Measurements from ENCODE around the gene RAD18.

The RAD18 gene

DNA sequence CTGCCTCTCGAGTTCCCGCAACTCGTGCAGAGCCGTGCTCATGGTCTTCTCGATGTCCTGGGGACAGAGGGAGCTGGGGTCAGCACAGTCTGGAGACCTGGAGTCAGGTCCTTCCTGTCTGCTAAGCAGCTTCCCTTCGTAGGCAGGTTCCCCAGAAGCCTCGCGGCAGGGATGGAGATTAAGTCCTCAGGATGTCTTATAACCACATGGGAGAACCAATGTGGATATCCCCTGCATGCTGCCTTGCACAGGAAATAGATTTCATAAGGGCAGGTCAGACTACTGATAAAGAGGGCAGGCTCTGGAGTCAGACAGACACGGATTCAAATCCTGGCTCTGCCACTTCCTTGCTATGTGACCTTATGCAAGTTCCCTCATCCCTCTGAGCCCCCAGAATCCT lies 22.6 kb upstream of the RAD18 start:
- no peak for DNase-seq

DNA sequence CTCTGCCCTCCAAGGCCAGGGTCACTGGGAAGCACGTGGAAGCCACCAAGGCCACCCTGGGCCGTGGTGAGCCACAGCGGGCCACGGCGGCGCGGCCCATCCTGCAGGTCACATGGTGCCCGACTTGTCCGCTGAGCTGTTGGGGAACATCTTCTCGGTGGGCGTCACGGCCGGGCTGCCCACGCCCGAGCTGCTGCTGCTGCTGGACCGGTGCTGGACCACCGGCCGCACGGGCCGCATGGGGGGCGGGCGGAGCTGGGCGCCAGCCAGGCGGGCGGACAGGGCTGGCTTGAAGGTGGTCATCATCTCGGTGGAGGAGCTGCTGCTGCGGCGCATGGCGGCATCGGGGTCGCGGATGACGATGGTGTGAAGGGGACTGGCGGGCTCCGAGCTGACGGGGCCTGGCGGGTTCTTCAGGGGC lies 22.1 kb upstream of the RAD18 start:
- DNase-seq, result no peak

DNA sequence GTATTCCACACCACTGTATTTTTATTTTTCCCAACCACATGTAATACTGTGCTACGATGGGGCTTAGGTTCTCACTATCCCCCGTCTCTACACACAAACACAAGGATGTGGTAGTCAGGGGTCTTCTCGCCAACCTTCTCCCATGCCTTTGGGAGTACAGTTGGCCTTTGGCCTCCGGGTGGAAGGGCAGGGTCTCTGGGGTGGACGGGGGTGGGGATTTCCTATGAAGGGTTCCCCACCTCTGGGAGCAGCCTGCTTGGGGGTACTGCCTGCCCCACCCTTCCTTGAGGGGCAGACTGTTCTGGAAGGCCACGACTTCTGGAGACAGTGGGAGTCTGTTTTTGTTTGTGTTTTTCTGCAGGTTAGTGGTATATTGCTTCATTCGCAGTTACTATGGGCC lies 21.3 kb upstream of the RAD18 start:
- DNase-seq, result no peak

DNA sequence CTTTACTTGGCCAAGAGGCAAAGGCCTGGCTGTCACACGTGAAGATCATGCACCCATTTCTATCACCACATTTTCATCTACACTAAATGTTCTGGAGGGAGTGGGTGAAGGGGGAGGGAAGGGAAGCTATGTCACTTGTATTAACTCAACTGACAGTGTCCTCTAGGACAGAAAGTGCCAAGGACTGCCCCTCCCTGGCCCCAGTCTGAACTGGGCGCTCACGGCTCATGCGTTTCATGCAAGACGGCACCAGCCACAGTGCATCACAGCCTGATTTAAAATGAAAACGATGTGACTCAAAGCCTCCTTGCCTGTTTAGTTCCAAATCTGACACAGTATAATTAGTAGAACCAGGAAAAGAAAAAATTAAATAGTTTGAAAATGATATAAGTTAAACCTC lies 20.8 kb upstream of the RAD18 start:
- no peak for DNase-seq

DNA sequence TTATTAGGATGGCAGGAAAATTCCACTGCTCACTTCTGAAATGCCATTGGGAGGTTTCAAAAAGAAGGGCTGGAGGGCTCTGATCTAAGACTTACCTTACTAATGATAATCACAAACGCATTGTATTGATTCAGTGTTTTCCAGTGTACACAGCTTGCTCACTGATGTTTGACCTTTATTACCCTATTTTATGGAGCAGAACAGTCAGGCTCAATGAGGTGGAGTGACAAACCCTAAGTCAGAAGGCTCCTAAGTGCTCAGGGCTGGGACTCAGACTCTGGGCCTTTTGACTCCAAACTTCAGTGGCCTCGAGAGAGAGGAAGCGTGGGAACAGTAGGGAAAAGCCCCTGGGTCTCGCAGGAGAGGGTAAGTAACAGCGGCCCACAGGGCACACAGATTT lies 20.3 kb upstream of the RAD18 start:
- DNase-seq, result no peak

DNA sequence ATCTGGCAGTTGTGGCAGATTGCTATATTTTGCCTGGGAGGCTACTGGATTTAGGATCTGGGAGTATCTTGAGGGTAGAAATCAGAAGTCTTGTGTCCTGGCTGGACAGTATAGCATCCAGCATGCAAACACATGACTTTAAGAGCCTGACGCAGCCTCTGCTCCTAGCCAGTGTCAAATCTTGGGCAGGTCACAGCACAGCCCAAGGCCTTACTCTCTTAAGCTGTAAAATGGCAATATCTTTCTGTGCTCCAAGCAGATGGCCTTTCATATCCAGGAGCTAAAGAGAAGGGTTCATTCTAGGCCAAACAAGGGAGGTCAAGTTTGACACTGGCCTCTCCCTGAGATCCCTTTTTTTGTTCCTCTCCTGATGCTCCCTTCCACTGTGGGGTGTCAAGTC lies 19.8 kb upstream of the RAD18 start:
- DNase-seq, result no peak

DNA sequence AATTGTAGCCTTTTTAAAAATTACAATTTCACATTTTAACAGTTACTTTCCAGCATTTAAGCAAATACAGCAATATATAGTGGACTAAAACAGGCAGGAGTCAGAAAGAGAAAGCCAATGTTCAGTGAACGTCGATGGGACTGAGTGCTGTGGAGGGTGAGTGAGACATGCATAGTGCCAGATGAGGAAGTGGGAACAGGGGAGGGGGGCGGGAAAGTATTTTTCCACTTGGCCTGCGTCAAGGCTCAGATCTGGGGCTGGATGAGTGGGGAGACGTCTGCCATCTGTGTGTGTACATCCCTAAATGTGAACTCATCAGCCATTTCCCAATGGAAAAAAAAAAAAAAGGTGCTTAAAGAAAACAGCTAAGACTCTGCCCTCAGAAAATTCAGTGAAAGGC lies 19.2 kb upstream of the RAD18 start:
- peak; percentile 79 for DNase-seq

DNA sequence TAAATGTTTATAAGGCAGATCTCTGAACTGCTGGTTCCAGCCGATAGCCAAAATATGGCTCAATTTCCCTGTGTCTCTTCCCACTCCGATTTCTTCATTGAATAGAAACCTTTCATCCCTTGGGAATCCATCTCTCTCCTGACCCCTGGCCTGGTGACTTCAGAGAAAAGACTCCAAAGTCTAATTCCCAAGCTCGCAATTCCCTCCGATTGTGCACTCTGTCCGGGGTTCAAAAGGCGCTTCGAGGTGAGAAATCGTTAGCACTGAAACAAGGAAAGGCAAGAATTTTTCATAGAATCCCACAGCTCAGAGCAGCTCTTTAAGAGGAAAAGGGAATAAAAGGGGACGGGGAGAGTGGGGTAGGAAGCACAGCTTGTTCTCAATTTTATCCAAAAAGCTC lies 18.4 kb upstream of the RAD18 start:
- no peak for DNase-seq

DNA sequence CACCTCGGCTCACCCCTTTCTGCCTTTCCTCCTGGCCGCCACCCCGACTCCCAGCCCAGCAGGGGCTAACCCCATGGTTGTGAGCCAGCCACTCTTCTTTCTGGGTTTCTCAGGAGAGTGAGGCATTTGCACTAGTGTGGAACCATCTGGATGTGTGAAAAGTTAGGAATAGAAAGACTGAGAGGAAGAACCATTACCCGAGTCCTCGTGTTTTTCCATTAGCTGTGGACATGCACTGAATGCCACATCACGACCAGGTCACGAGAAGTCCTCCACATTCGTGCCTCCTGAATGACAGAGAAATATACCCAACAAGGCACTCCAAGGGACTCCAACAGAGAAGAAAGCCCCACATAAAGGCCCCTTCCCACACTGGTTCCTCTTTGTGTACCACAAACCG lies 18.0 kb upstream of the RAD18 start:
- no peak for DNase-seq

DNA sequence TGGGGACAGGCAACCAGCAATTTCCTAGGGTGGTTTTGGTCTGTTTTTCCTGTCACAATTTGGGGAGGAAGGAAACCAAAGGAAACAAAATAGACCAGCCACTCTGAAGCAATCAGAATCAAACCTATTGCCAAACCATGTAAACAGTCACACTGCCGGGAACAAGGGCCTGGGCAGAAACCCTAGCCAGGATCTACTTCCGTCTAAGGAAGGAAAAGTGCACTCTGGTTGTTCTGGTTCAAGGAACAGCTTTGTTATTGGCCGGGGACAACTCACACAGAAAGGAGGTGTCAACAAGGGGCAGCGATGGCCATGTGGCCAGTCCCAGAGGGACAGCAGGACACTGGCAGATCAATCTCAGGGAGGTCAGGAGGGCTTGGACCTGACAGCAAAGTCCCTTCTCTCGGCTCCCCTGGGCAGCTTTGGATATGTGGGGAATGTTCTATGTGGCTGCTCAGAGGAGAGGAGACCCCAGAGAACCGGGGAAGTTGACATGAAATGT lies 17.5 kb upstream of the RAD18 start:
- DNase-seq, result no peak

DNA sequence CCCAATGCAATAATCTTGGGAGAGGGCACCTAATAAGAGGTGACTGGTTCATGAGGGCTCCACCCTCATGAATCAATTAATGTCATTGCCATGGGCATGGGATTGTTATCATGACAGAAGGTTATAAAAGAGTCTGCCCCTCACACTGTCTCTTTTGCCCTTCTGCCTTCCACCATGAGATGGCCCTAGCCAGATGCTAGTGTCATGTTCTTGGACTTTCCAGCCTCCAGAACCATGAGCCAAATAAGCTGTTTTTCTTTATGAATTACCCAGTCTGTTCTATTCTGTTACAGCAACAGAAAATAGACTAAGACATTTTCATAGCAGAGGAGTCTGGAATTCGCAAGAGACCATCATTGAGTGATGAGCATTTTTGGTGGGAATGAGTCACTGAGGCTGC lies 16.0 kb upstream of the RAD18 start:
- DNase-seq, result peak; percentile 25

DNA sequence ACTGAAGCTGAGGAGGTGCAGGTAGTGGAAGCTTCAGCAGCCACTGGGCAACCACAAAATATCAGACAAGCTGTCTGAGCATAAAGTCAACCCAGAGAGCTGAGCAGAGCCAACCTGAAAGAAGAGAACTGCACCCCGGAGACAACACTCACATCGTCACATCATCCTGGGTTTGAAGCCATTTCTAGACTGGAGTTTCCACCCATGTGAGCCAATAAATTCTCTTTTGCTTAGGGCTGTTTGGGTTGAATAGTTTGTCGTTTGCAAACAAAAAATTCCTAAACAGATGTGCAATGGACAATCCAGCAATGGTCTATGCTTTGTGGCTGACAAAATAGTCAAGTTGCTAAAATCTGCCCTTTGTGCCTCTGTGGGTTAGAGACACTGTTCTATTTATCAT lies 15.3 kb upstream of the RAD18 start:
- DNase-seq, result no peak

DNA sequence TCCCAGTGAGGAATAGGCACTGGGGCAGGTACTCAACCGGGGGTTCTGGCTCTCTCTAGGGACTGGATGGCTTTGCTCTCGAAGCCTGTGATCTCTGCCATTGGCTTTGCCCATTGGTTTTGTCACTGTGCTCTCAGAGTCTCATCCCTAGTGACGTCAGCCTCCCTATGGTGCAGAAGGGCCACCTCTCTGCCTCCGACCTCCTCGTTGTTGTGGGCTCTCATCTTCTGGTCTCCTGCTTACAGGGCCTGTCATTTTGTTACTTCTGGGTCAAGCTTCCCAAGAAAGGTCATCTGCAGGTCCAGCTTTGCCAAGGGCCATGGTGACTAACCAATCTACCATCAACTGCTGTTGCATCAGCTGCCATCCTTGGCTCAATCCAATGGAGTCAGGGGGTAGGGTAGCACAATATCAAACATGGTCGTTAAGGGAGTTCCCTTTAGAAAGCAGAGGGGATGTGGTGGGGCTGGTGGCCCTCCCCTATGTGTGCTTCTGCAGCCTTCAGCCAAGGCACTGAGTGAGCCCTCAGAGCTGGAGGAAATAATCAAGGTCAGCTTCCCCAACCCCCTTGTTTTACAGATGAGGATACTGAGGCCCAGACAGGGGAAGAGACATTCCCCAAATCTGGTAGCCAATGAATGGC lies 13.4 kb upstream of the RAD18 start:
- DNase-seq, result no peak

DNA sequence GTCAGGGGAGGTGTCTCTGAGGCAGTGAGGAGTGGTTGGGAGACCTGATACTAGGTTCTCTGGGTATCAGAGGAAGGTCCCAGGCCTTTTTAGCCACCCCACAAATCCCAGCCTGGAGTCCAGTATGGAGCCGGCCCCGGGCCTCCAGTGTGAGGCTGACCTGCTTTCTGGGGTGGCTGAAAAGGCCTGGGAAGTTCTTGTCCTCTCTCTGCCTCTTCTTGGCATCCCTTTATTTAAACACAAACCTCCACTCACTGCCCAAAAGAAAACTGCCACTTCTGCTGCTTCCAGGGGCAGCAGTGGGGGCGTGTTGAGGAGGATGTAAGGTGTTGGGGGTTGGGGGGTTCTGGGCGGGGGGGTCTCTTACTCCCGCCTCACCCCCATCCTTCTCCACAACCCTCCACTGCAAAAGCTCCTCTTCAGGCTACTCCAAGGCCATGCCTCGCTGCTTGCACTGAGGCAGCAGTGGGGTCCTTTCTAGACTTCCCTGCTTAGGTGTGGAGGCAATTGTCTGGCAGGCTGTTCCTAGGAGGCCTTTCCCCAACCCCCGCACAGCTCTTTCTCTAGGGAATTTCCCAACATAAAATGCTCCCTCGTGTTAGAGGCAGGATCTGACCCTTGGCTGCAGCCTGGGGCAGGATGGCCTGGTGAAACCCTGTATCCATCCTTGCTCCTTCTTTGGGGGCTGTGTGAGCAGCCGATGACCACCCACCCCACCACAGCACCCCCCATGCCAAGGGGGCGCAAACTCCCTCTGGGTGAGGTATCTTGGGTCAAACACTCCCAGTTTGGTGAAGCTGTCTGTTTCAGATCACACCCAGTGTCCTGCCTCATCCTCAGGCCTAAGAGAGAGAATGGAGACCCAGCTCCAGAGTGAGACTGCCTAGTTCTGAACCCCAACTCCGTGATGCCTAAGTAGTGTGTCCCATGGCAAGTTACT lies 12.1 kb upstream of the RAD18 start:
- no peak for DNase-seq

DNA sequence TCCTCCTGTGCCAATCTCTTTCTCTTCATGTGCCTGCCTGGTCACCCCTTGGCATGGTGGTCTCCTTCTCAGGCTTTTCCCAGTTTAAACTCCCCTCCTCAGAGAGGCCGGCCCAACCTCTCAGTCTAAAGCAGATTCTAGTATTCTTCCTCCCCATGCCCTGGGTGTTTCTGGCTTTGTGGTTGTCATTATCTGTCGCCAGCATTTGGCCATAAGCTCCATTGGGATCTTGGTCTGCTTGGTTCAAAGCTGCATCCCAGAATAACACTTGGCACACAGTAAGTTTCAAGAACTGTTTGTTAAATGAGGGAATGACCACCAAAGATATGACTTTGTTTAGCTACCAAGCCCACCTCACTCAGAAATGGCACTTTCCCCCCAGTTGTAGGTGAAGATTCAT lies 11.2 kb upstream of the RAD18 start:
- no peak for DNase-seq

DNA sequence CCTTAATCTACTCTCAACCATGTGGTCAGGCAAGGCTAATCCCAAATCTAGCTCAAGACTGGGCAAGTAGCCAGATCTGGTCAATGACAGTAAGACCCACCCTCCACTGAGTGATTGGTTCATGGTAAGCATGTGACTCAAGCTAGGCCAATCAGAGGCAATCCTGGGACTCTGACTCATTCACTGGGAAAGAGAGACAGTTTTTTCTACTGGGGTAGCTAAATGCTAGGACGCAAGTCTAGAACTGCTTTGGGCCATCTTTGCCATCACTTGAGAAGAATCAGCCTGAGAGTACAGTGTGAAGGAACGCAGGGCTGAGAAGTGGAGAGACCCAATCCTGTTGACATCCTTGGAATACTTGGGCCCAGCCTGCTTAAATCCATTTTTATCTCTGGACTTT lies 9.4 kb upstream of the RAD18 start:
- peak; percentile 44 for DNase-seq

DNA sequence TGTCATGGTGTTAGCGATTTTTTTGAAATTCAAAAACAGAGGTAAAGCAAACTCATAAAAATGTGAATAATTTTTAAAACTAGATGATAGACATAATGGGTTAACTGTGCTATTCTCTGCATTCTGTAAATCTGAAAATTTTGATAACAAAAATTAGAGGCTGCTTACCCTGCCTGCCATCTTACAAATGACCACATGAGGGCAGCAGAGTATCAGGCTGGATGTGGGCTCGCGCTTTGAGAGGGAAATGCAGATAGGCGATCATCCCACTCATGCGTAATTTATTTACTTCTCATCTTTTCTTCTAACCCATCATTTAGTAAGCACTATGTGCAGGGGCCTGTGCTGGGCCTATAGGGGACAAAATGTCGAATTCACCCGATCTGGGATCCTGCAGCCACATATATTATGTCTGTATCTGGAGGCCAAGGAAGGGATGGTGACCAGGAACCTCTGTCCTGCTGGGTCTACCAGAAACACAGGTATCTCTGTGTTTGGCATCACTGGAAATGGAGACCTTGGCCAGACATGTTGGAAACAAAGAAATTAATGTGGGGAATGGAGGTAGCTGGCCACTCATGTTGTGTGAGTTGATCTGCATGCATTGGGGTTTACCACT lies 7.8 kb upstream of the RAD18 start:
- peak; percentile 59 for DNase-seq

DNA sequence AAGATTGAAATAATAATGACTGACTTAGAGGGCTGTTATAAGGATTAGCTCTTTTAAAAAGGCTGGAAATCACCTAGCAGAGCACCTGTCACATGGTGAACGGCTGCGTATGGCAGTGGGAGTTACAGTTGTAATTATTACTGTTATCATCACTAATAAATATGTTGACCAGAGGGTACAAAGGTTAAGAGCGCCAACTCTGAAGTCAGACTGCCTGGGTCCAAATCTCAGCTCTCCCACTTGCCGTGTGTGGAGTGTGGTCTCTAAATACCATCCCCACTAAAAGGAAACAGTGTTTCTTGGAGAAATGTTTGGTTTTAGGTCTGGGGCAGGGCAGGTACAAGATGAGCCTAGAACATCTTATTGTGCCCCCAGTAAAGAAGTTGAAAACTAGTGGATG lies 6.0 kb upstream of the RAD18 start:
- DNase-seq, result no peak

DNA sequence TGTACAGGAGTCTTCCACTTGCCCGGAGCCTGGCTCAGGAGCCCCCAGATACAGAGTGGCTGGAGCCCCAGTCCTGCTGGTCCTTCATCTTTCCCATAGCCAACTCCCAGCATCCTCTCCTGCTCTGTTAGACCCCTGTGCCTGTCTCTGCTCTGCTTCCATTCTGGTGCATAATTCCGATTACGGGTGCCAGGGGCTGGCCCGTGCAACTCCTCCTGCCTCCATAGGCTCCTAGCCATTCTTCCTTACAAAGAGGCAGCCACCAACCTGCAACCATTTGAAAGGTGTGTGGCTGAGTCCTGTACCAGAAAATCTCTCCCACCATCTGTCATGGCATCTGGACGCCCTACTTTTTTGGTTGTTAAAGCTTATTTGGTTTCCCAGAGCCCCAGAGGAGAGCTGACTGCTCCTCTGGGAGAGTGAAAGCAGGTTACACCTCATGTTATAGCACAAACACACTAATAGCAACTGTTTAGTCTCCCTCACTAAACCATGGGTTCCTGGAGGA lies 5.2 kb upstream of the RAD18 start:
- no peak for DNase-seq

DNA sequence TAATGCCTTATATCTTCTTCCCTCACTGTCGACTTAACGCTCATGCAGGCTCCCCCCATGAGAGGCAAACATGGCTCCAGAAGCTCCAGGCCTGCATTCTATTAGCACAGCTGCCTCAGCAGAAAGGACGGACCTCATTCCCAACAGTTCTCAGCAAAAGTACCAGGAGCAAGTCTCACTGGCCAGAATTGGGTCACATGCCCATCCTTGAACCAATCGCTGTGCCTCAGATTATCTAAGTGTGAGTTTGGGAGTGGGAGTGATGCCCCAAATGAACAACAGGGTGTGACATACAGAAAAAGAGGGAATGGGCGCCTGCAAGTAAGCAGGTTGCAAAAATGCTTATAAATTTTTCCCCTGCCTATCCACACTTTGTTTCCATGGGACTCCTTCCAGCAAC lies 4.3 kb upstream of the RAD18 start:
- no peak for DNase-seq

DNA sequence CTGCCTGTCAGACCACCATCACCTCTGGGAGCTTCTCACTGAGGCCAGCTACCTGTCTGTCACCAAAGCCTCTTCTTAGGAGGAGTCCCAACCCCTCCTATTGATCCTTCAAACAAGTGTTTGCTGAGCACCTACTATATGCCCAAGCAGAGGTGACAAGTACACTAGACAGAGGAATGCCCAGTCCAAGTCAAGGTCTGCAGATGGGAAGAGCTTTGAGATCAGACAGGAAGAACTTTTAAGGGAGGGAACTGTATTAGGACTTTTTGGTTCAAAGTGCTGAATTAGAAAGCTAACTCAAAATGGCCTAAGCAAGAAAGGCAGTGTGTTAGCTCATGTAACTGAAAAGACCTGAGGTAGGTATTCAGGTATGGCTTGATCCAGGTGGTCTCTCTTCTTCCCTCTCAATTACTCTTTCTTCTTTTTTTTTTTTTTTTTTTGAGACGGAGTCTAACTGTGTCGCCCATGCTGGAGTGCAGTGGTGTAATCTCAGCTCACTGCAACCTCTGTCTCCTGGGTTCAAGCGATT lies 3.6 kb upstream of the RAD18 start:
- DNase-seq, result no peak

DNA sequence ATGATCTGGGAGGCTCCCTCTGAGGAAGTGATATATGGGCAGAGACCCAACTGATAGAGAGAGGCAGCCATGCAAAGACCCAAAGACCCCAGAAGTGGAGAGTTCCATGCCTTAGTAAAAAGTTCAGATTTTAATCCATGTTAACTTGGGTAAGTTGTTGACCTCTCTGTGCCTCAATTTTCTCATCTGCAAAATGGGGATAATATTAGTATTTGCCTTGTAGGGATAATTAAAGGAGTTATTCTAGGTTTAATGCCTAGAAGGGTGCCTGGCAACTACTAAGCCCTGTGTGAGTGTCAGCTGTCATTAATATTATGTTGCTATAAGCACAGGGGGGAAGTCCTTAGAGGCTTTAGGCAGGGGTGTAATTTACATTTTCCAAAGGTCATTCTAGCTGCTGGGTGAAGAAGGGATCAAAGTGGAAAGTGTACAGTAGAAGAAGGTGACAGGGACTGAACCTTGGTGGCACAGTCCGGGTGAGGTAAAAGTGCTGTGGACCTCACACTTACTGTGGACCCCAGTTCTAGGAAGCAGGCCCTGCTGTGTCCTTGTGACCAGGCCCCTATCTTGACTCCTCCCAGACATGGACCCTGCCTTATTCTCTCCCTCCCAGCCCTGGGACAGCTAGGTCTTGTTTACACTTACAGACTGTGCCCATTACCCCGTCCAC lies 3.0 kb upstream of the RAD18 start:
- DNase-seq, result no peak

Data from fibroblast of skin of abdomen (primary cell).